ENCODE data around the gene ZNF330.

- no peak for TF ChIP-seq CTCF (IDR thresholded peaks at IDR 0.05)
- TF ChIP-seq ZFX (IDR thresholded peaks at IDR 0.05; ENCODE audit: borderline replicate concordance) = no peak
These were observed 12.7 kb upstream of the ZNF330 start for GRCh38 chr4:141207961-141208360.

Data from 22Rv1 (cell line).